ENCODE results near the gene OLFML2B. TPM values are rescaled to one million over a fixed set of nuclear protein-coding genes. Genes with fewer than 3 reads are reported as not detected.

The OLFML2B gene
- total and polyA plus RNA-seq, 5 donors from 2014 or later = 0.15 TPM; not detected in 4

DNA sequence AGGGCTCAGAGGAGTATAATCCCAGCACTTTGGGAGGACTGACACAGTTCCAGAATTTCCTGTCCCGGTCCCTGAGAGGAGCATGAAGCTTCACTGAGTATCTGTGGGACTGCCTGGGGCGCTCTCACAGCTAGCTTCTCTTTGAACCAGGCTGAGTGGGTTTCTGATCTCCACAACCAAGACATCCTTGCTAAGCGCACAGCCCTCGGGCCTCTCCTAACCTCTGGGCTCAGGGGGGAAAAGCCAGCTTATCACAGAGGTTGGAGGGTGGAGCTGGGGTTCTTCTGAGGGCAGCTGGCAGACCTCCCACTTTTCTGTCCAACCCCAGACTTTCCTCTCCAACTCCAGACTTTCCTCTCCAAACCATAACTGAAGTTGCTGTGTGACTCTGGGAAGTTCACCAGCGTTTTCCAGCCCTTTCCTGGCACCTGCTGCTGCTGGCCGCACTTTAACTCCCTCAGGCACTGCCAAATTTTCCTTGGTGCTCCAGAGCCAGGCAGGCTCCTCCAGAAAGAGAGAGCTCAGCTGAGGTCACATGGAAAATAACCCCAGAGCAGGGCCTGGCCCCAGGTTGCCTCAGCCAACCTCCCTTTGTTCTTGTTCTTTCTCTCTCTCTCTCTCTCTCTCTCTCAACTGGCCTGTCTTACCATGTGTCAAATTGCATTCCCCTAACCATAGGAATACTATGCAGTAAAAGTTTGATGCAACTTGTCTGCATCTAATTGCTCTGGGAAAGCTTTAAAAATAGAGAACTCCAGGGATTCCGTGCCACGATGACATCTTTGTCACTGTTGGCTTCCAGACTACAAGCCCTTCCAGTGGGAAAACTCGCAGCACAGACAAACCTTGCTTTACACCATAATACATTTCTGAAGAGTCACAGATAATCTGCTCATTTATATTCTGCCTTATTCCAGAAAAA, 49.5 kb downstream of the OLFML2B start:
- peaks cover under 1% of the 10 kb centered on the region for H3K27me3 Mint-ChIP-seq

DNA sequence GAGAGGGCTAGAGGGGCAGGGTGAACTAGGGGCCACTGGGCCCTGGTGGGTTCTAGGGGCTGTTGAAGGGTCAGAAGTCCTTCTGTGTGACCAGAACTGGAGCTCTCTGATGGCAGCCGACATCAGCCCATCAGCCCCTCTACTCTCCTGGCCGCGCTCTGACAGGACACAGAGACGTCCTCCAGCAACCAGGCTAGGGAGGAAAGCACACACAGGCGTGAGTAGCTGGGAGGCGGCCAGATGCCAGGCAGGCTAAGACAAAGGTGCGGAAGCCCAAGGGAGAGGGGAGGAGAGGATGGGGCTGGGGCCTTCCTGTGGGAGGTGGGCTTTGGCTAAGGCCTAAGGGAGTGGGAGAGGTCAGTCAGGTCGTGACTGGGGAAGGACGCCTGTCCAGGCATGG, 50.8 kb downstream of the OLFML2B start:
- Mint-ChIP-seq H3K4me3 (no peak overlapping the region), H3K36me3 (no peaks in the 10 kb centered on the region), H3K9me3 (no peaks in the 10 kb centered on the region), H3K27me3 (no peaks in the 10 kb centered on the region), H3K27ac (no peak overlapping the region), H3K4me1 (peaks cover 0 to 4% (median 0%) of the 10 kb centered on the region in 4 donors)
- Histone ChIP-seq H3K36me3 (ENCODE audit: control insufficient read depth, insufficient read depth, low read length) (no peaks in the 10 kb centered on the region), H3K9me3 (ENCODE audit: control insufficient read depth in 2 of 2, low read length in 2 of 2) (no peaks in the 10 kb centered on the region), H3K4me1 (ENCODE audit: control insufficient read depth, insufficient read depth, low read length, poor library complexity, severe bottlenecking) (no peaks in the 10 kb centered on the region), H3K27ac (ENCODE audit: insufficient read depth, low read length, poor library complexity, severe bottlenecking) (no peak overlapping the region), H3K27me3 (ENCODE audit: control insufficient read depth, insufficient read depth, low read length) (no peaks in the 10 kb centered on the region), H3K4me3 (ENCODE audit: low read depth, low read length) (no peak overlapping the region)
- no peak for ATAC-seq (ENCODE audit: low read depth in 2 of 2)
- DNase-seq = no peak

More for the DNA sequence above, 49.5 kb downstream of the OLFML2B start:
- Mint-ChIP-seq H3K36me3 (no peaks in the 10 kb centered on the region), H3K9me3 (no peaks in the 10 kb centered on the region), H3K27ac (peak overlapping the region in 1 of 3 donors; percentile 20), H3K4me1 (peaks cover 0 to 4% (median 0%) of the 10 kb centered on the region in 4 donors), H3K4me3 (no peak overlapping the region)
- ATAC-seq (ENCODE audit: low read depth in 2 of 2) (no peak), DNase-seq (no peak)
- Histone ChIP-seq H3K4me3 (ENCODE audit: low read depth, low read length) (no peak overlapping the region), H3K36me3 (ENCODE audit: control insufficient read depth, insufficient read depth, low read length) (no peaks in the 10 kb centered on the region), H3K27ac (ENCODE audit: insufficient read depth, low read length, poor library complexity, severe bottlenecking) (no peak overlapping the region), H3K27me3 (ENCODE audit: control insufficient read depth, insufficient read depth, low read length) (no peaks in the 10 kb centered on the region), H3K4me1 (ENCODE audit: control insufficient read depth, insufficient read depth, low read length, poor library complexity, severe bottlenecking) (no peaks in the 10 kb centered on the region), H3K9me3 (ENCODE audit: control insufficient read depth in 2 of 2, low read length in 2 of 2) (no peaks in the 10 kb centered on the region)

DNA sequence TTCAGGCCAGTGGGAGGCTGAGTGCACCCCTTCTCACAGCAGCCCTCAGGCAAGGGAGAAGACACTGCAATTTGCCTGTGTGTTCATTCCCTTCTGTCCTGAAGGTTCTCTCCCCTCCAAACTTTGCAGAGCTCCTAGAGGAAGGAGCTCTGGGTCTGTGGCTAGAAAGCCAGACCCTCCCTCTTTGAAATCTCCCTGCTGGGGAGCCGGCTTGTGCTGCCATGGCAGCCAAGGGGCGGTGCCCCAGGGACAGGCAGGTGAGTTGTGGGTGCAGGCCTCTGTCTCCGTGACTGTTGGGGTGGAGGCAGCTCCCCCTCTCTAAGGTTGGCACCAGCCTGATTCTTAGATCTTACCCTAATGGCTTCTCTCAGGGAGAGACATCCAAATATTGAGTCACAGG, 53.0 kb downstream of the OLFML2B start:
- peak overlapping the region in 1 of 3 donors; percentile 20 for H3K27ac Mint-ChIP-seq
- no peak for ATAC-seq (ENCODE audit: low read depth in 2 of 2)

GRCh38 chr1:161970036-161970435, 53.6 kb downstream of the OLFML2B start:
- H3K27me3 Mint-ChIP-seq = no peaks in the 10 kb centered on the region
- DNase-seq (no peak), ATAC-seq (ENCODE audit: low read depth in 2 of 2) (no peak)
- H3K27ac Mint-ChIP-seq = peak overlapping the region in 1 of 3 donors; percentile 20
- H3K9me3 Mint-ChIP-seq = no peaks in the 10 kb centered on the region
- H3K4me1 Mint-ChIP-seq = peaks cover 0 to 4% (median 0%) of the 10 kb centered on the region in 4 donors
- no peak overlapping the region for H3K4me3 Mint-ChIP-seq
- no peak overlapping the region for H3K27ac ChIP-seq (ENCODE audit: insufficient read depth, low read length, poor library complexity, severe bottlenecking)
- peaks cover 18% of the 10 kb centered on the region for H3K36me3 Mint-ChIP-seq
- H3K27me3 ChIP-seq (ENCODE audit: control insufficient read depth, insufficient read depth, low read length) = no peaks in the 10 kb centered on the region
- no peaks in the 10 kb centered on the region for H3K9me3 ChIP-seq (ENCODE audit: control insufficient read depth in 2 of 2, low read length in 2 of 2)
- H3K4me3 ChIP-seq (ENCODE audit: low read depth, low read length) = no peak overlapping the region
- no peaks in the 10 kb centered on the region for H3K4me1 ChIP-seq (ENCODE audit: control insufficient read depth, insufficient read depth, low read length, poor library complexity, severe bottlenecking)
- H3K36me3 ChIP-seq (ENCODE audit: control insufficient read depth, insufficient read depth, low read length) = no peaks in the 10 kb centered on the region

More for the DNA sequence above, 53.0 kb downstream of the OLFML2B start:
- H3K9me3 ChIP-seq (ENCODE audit: control insufficient read depth in 2 of 2, low read length in 2 of 2) = no peaks in the 10 kb centered on the region
- Mint-ChIP-seq H3K9me3 (no peaks in the 10 kb centered on the region), H3K36me3 (peaks cover 17% of the 10 kb centered on the region), H3K4me3 (peak overlapping the region in 1 of 4 donors; percentile 23), H3K4me1 (peaks cover 0 to 4% (median 0%) of the 10 kb centered on the region in 4 donors), H3K27me3 (no peaks in the 10 kb centered on the region)
- no peaks in the 10 kb centered on the region for H3K36me3 ChIP-seq (ENCODE audit: control insufficient read depth, insufficient read depth, low read length)
- H3K4me1 ChIP-seq (ENCODE audit: control insufficient read depth, insufficient read depth, low read length, poor library complexity, severe bottlenecking) = no peaks in the 10 kb centered on the region
- H3K4me3 ChIP-seq (ENCODE audit: low read depth, low read length) = no peak overlapping the region
- no peaks in the 10 kb centered on the region for H3K27me3 ChIP-seq (ENCODE audit: control insufficient read depth, insufficient read depth, low read length)
- DNase-seq = no peak
- no peak overlapping the region for H3K27ac ChIP-seq (ENCODE audit: insufficient read depth, low read length, poor library complexity, severe bottlenecking)

DNA sequence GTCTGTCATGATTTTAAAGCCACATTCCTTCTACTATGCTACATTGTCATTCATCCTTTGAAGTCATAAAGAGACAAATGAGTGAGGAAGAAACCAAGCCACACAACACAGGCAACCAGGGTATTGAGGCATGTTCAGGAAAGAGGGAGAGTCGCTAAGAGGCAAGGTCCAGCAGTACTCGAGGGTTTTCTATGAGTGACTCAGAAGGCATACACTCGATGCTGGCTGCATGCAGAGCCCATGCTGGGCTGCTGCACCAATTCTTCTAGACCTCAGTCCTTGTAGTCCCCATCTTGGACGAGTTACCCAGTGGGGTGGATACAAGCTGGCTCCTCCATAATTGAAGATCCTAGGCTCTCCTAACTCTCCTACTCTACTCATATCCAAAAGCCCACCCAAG, 57.6 kb downstream of the OLFML2B start:
- Histone ChIP-seq H3K4me1 (ENCODE audit: control insufficient read depth, insufficient read depth, low read length, poor library complexity, severe bottlenecking) (no peaks in the 10 kb centered on the region), H3K27me3 (ENCODE audit: control insufficient read depth, insufficient read depth, low read length) (no peaks in the 10 kb centered on the region), H3K4me3 (ENCODE audit: low read depth, low read length) (no peak overlapping the region), H3K9me3 (ENCODE audit: control insufficient read depth in 2 of 2, low read length in 2 of 2) (no peaks in the 10 kb centered on the region), H3K27ac (ENCODE audit: insufficient read depth, low read length, poor library complexity, severe bottlenecking) (no peak overlapping the region), H3K36me3 (ENCODE audit: control insufficient read depth, insufficient read depth, low read length) (peaks cover 11% of the 10 kb centered on the region)
- Mint-ChIP-seq H3K4me1 (peaks cover 0 to 18% (median 14%) of the 10 kb centered on the region in 4 donors), H3K27ac (no peak overlapping the region), H3K4me3 (no peak overlapping the region), H3K27me3 (no peaks in the 10 kb centered on the region), H3K9me3 (no peaks in the 10 kb centered on the region), H3K36me3 (peaks cover 28% of the 10 kb centered on the region)
- DNase-seq (no peak), ATAC-seq (ENCODE audit: low read depth in 2 of 2) (no peak)

DNA sequence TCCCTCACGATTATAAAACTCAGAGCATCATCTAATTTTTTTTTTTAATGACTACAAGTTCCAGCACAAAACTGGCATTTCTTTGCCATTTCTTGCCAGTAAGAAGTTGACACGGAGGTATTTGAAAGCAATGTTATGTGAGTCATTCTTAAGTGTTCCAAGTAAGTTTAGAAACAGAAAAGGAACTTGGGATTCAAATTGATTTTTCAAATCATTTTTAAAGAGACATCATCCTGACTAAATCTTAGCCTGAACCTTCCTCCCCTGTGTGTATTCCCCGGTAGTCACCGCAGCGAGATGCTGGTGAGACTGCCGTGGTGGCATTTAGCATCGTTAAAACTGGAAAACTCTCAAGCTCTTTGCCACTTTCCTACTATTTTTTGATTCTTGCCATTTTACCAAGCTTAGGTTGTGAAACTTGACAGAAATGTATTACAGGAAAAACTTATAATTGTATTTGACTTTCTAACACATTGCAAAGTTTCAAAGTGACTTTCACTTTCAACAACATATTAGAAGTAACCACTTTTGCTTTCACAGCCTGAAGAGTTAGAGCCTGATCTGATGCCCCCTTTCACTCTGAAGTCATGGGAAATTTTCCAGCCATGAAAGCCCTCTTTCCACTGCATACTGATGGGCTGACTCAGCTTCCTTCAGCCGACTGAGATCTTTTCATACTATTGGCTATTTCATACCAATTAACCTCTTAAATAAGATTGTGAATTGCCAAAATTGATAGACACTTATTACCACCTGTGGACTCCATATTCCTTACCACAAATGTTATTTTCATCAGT, 61.4 kb downstream of the OLFML2B start:
- H3K4me1 Mint-ChIP-seq = peaks cover 0 to 23% (median 20%) of the 10 kb centered on the region in 4 donors
- H3K36me3 ChIP-seq (ENCODE audit: control insufficient read depth, insufficient read depth, low read length) = peaks cover 35% of the 10 kb centered on the region
- H3K27ac ChIP-seq (ENCODE audit: insufficient read depth, low read length, poor library complexity, severe bottlenecking) = no peak overlapping the region
- H3K36me3 Mint-ChIP-seq = peaks cover 49% of the 10 kb centered on the region
- peak overlapping the region in 3 of 4 donors; percentile 86 to 91 (median 89) for H3K4me3 Mint-ChIP-seq
- no peaks in the 10 kb centered on the region for H3K9me3 Mint-ChIP-seq
- peak overlapping the region; percentile 74 for H3K4me3 ChIP-seq (ENCODE audit: low read depth, low read length)
- H3K27ac Mint-ChIP-seq = peak overlapping the region; percentile 39 to 88 (median 76)
- H3K27me3 Mint-ChIP-seq = no peaks in the 10 kb centered on the region
- H3K9me3 ChIP-seq (ENCODE audit: control insufficient read depth in 2 of 2, low read length in 2 of 2) = no peaks in the 10 kb centered on the region
- peak in 1 of 3 donors; percentile 51 for DNase-seq
- no peaks in the 10 kb centered on the region for H3K27me3 ChIP-seq (ENCODE audit: control insufficient read depth, insufficient read depth, low read length)
- ATAC-seq (ENCODE audit: low read depth in 2 of 2) = peak in 1 of 2 donors; percentile 48
- H3K4me1 ChIP-seq (ENCODE audit: control insufficient read depth, insufficient read depth, low read length, poor library complexity, severe bottlenecking) = no peaks in the 10 kb centered on the region

DNA sequence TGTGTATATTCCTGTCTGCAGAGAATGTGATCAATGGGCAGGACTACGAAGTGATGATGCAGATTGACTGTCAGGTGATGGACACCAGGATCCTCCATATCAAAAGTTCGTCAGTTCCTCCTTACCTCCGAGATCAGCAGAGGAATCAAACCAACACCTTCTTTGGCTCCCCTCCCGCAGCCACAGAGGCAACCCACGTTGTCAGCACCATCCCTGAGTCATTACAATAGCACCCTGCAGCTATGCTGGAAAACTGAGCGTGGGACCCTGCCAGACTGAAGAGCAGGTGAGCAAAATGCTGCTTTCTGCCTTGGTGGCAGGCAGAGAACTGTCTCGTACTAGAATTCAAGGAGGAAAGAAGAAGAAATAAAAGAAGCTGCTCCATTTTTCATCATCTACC, 65.2 kb downstream of the OLFML2B start:
- H3K4me1 ChIP-seq (ENCODE audit: control insufficient read depth, insufficient read depth, low read length, poor library complexity, severe bottlenecking) = no peaks in the 10 kb centered on the region
- H3K9me3 ChIP-seq (ENCODE audit: control insufficient read depth in 2 of 2, low read length in 2 of 2) = no peaks in the 10 kb centered on the region
- H3K27me3 ChIP-seq (ENCODE audit: control insufficient read depth, insufficient read depth, low read length) = no peaks in the 10 kb centered on the region
- ATAC-seq (ENCODE audit: low read depth in 2 of 2) = no peak
- H3K27ac ChIP-seq (ENCODE audit: insufficient read depth, low read length, poor library complexity, severe bottlenecking) = no peak overlapping the region
- Mint-ChIP-seq H3K4me1 (peaks cover 13 to 36% (median 27%) of the 10 kb centered on the region in 4 donors), H3K27ac (no peak overlapping the region), H3K27me3 (no peaks in the 10 kb centered on the region), H3K9me3 (no peaks in the 10 kb centered on the region), H3K36me3 (peaks cover 46% of the 10 kb centered on the region), H3K4me3 (no peak overlapping the region)
- H3K4me3 ChIP-seq (ENCODE audit: low read depth, low read length) = no peak overlapping the region
- no peak for DNase-seq
- H3K36me3 ChIP-seq (ENCODE audit: control insufficient read depth, insufficient read depth, low read length) = peaks cover 28% of the 10 kb centered on the region

Measured in CD4-positive, CD25-positive, alpha-beta regulatory T cell (primary cell).